Left ventricle myocardium inferior (tissue), 1 donor: Measurements from ENCODE around the gene SLC17A4. TPM values are rescaled to one million over a fixed set of nuclear protein-coding genes. Genes with fewer than 3 reads are reported as not detected.

Source experiments
- DNase-seq: peaks from one replicate; pipeline ENCODE4 v3.0.0-alpha.2; 2020
- H3K27ac ChIP-seq: fragments of 200-600 bp; replicated peaks from 2 replicates; pipeline ENCODE4 v1.8.0; 2021
- H3K27me3 ChIP-seq: fragments of 200-600 bp; 2 replicates; pipeline ENCODE4 v1.8.0; 2021; ENCODE audit warnings: low read depth
- H3K36me3 ChIP-seq: fragments of 200-600 bp; 2 replicates; pipeline ENCODE4 v1.8.0; 2021
- H3K4me1 ChIP-seq: fragments of 200-600 bp; 2 replicates; pipeline ENCODE4 v1.8.0; 2021
- H3K4me3 ChIP-seq: fragments of 200-600 bp; 2 replicates; pipeline ENCODE4 v1.8.0; 2021; ENCODE audit warnings: mild to moderate bottlenecking, moderate library complexity
- H3K9me3 ChIP-seq: fragments of 200-600 bp; replicated peaks from 2 replicates; pipeline ENCODE4 v1.8.0; 2021
- intact Hi-C: fragments of 100-400 bp; cut with micrococcal nuclease; formaldehyde crosslinking; loops from one replicate; pipeline ENCODE4 v1.11.0; 2022
- total RNA-seq: library from RNA; stranded (reverse); fragmentation: NEBNext Ultra II Directional; extraction: Animal tissue kit (Norgen Biotek cat#: 25700); gene quantifications from one replicate; pipeline ENCODE4 v1.2.1, GENCODE V29; 2021
- TF ChIP-seq, protein P1 (sequence below): fragments of 200-600 bp; IDR thresholded peaks from 2 replicates; pipeline ENCODE4 v1.8.0; 2021; ENCODE audit warnings: antibody characterized with exemption, mild to moderate bottlenecking, borderline replicate concordance
- donor health status: DM: no; HTN: yes; CAD: no; lungs with severe emphysema.

The SLC17A4 gene
- total RNA-seq, 1 donor from 2014 or later, result not detected

DNA sequence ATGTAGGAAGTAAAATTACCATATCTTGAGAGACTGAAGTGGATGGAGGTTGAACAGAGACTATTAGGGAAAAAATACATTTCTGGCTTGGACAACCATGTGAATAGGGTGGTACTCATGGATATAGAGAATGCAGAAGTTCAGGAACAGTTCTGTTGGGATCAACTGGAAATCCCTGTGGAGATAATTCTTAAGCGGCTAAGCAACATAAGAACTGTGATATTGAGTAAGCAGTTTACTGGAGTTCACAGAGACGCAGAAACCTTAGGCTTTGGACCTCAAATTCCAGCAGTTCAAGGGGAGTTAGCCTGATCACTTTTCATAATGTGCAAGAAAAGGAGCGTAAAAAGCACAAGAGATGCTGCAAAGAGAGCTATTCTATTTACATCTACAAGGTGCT lies 23.6 kb upstream of the SLC17A4 start:
- TF ChIP-seq, protein P1, sequence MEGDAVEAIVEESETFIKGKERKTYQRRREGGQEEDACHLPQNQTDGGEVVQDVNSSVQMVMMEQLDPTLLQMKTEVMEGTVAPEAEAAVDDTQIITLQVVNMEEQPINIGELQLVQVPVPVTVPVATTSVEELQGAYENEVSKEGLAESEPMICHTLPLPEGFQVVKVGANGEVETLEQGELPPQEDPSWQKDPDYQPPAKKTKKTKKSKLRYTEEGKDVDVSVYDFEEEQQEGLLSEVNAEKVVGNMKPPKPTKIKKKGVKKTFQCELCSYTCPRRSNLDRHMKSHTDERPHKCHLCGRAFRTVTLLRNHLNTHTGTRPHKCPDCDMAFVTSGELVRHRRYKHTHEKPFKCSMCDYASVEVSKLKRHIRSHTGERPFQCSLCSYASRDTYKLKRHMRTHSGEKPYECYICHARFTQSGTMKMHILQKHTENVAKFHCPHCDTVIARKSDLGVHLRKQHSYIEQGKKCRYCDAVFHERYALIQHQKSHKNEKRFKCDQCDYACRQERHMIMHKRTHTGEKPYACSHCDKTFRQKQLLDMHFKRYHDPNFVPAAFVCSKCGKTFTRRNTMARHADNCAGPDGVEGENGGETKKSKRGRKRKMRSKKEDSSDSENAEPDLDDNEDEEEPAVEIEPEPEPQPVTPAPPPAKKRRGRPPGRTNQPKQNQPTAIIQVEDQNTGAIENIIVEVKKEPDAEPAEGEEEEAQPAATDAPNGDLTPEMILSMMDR, result no peak
- no peak overlapping the region for H3K27ac ChIP-seq
- peaks cover 54% of the 10 kb centered on the region for H3K27me3 ChIP-seq
- intact Hi-C loops, result no loop called here
- H3K9me3 ChIP-seq, result no peaks in the 10 kb centered on the region
- H3K4me1 ChIP-seq, result no peaks in the 10 kb centered on the region
- DNase-seq, result no peak
- no peak overlapping the region for H3K4me3 ChIP-seq
- H3K36me3 ChIP-seq, result no peaks in the 10 kb centered on the region

DNA sequence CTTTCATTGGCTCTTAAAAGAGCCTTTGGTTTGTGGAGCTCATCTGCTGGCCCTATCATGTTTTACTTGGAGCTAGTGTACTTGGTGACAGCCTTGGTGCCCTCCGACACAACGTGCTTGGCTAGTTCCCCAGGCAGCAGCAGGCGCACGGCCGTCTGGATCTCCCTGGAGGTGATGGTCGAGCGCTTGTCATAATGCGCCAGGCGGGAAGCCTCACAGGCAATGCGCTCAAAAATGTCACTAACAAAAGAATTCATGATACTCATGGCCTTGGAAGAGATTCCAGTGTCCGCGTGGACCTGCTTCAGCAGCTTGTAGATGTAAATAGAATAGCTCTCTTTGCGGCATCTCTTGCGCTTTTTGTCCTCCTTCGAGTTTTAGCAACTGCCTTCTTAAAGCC lies 22.8 kb upstream of the SLC17A4 start:
- TF ChIP-seq, protein P1, result no peak
- peaks cover under 1% of the 10 kb centered on the region for H3K9me3 ChIP-seq
- no peak for DNase-seq
- no peaks in the 10 kb centered on the region for H3K36me3 ChIP-seq
- intact Hi-C loops, result no loop called here
- H3K4me3 ChIP-seq, result no peak overlapping the region
- H3K27me3 ChIP-seq, result peaks cover 54% of the 10 kb centered on the region
- H3K4me1 ChIP-seq, result no peaks in the 10 kb centered on the region
- H3K27ac ChIP-seq, result no peak overlapping the region

DNA sequence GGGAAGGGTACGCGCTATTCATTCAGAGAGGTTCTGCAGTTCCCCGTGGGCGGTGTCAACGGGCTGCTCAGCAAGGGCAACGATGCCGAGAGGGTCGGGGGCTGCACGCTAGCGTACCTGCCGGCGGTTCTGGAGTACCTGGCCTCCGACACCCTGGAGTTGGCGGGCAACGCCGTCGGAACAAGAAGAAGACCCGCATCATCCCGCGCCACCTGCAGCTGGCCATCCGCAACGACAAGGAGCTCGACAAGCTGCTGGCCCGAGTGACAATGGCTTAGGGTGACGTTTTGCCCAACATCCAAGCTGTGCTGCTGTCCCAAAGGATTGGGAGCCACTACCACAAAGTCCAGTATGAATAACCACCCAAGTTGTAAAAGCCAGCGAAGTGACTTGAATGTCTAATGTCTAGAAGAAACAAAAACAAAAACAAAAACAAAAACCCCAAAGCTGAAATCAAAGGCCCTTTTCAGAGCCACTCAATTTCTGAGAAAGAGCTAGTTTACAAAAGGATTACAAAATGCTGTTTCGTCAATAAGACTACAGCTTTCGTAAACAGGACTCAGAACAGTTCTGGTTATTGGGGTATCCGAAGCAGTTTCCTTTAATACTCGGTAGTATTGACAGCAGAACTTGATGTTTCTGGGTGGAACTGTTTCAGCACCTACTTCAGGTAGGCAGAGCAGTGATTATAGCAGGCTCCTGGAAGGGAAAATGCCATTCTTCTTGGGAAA lies 21.9 kb upstream of the SLC17A4 start:
- TF ChIP-seq, protein P1, result no peak
- DNase-seq, result no peak
- intact Hi-C loops, result no loop called here

DNA sequence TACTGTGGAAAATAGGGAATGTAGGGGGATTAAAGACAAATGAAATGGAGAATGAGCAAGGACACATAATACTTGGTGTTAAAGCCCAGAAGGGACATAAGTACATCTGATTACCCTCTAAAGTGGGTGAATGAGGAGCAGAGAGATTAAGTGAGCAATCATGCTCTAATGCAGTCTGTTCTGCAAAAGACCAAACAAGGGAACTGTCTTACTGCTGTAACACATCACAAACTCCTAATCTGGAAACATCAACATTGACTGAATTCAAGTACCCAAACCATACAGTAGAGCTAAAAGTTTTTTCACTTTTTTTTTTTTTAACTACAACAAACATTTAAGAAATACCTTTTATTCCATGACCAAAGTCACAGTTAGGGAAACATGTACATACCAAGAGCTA lies 19.3 kb upstream of the SLC17A4 start:
- Histone ChIP-seq H3K4me1 (no peaks in the 10 kb centered on the region), H3K9me3 (peaks cover 14% of the 10 kb centered on the region), H3K36me3 (no peaks in the 10 kb centered on the region), H3K27ac (no peak overlapping the region), H3K27me3 (peaks cover 31% of the 10 kb centered on the region), H3K4me3 (no peak overlapping the region)
- TF ChIP-seq, protein P1, result no peak
- intact Hi-C loops, result no loop called here
- DNase-seq, result no peak

More for the DNA sequence above, 21.9 kb upstream of the SLC17A4 start:
- Histone ChIP-seq H3K4me3 (no peak overlapping the region), H3K4me1 (no peaks in the 10 kb centered on the region), H3K27ac (no peak overlapping the region), H3K27me3 (peaks cover 47% of the 10 kb centered on the region), H3K36me3 (no peaks in the 10 kb centered on the region), H3K9me3 (peaks cover 10% of the 10 kb centered on the region)

DNA sequence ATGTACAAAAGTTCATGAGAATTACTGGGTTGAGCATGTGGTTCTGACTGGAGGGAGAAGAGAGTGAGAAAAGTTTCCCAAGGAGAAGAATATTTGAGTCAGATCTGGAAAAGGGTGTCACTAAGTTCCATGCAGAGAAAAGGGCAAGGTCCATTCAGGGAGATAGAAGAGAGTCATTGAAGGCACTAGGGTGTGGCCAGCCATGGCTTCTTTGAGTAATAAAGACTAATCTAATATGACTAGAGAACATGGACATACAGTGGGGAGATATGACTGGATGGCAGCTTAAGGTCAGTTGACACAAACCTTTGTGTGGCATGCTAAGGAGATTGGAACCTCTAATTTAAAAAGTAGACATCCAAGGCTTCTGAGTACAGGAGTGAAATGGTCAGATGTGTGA lies 10.7 kb upstream of the SLC17A4 start:
- DNase-seq, result no peak
- TF ChIP-seq, protein P1, result no peak
- Histone ChIP-seq H3K36me3 (no peaks in the 10 kb centered on the region), H3K4me3 (no peak overlapping the region), H3K4me1 (no peaks in the 10 kb centered on the region), H3K27ac (no peak overlapping the region), H3K27me3 (no peaks in the 10 kb centered on the region), H3K9me3 (no peaks in the 10 kb centered on the region)
- intact Hi-C loops, result no loop called here
